ENCODE data around the gene HM13. TPM values are rescaled to one million over a fixed set of nuclear protein-coding genes. Genes with fewer than 3 reads are reported as not detected.

The HM13 gene
- total and polyA plus RNA-seq, 2 of the 13 experiments (the other 11 are each of a cell fraction or from before 2014, with no cell fraction given), result 118 to 243 TPM

- no peak for ATAC-seq
- H3K4me2 ChIP-seq (ENCODE audit: low read depth, low read length), result no peak overlapping the region
- WGBS (ENCODE audit: low lambda C conversion rate), result 75% methylated on average over 7 of the region's 7 CpGs
- peaks cover 77% of the 10 kb centered on the region for H3K4me1 ChIP-seq (ENCODE audit: insufficient read depth, low read length)
- no peak overlapping the region for H2AFZ ChIP-seq (ENCODE audit: low read length)
- no peaks in the 10 kb centered on the region for H3K36me3 ChIP-seq (replicated peaks in 1 of 2; ENCODE audit: control insufficient read depth in 1 of 2, insufficient read depth in 2 of 2, low read length in 2 of 2)
- BruUV-seq (replicated peaks), result no TSS peak
- H3K9me3 ChIP-seq (ENCODE audit: low read length), result no peaks in the 10 kb centered on the region
- peak overlapping the region; percentile 1 for H3K27ac ChIP-seq (ENCODE audit: extremely low read length, insufficient read depth, low read length)
- intact Hi-C loops (cut with micrococcal nuclease; ENCODE audit: unreplicated experiment), result no loop called here
- in situ Hi-C loops (cut with HindIII; ENCODE audit: extremely low pct_ligation_motif_present, low pct_unique_long_range_greater_than_20kb), result no loop called here
- CTCF ChIA-PET (ENCODE audit: low intra/inter-chr PET ratio, low total read pairs), result no interaction called here
- H3K79me2 ChIP-seq (ENCODE audit: insufficient read depth, low read length), result peaks cover 15% of the 10 kb centered on the region
- FAIRE-seq, result no peak
- no peaks in the 10 kb centered on the region; a peak in 1 of 5 replicates for H3K27me3 ChIP-seq (ENCODE audit: control insufficient read depth in 1 of 2, insufficient read depth in 2 of 2, low read length in 2 of 2)
- POLR2A ChIA-PET, result interaction anchor here (2.6 to 12.7 kb wide), 3 partner anchors 13 to 17 kb away, joined by 10 to 362 read pairs (median 97); partner anchors contain the start of gene ID1
- no peak for DNase-seq (ENCODE audit: low spot score)
- H3K9ac ChIP-seq (ENCODE audit: insufficient read depth, low read depth, low read length), result no peak overlapping the region
- H3K4me3 ChIP-seq (replicated peaks in 1 of 3; ENCODE audit: insufficient read depth in 1 of 3, low read depth in 2 of 3, low read length in 3 of 3), result no peak overlapping the region
- no peaks in the 10 kb centered on the region for H4K20me1 ChIP-seq (ENCODE audit: insufficient read depth, low read length)
- no peak for TF ChIP-seq RFXANK (CRISPR knock-in tag; IDR thresholded peaks at IDR 0.05)
- no peak for TF ChIP-seq SNRNP70 (IDR thresholded peaks at IDR 0.05; ENCODE audit: low read depth, low read length)
- peak; percentile 37; the same call in 1 of the 2 replicates for TF ChIP-seq ZFX (CRISPR knock-in tag; IDR thresholded peaks at IDR 0.05; ENCODE audit: low read depth)
- no peak for TF ChIP-seq MXD4 (CRISPR knock-in tag; IDR thresholded peaks at IDR 0.05)
- no peak for TF ChIP-seq HBP1 (CRISPR knock-in tag; IDR thresholded peaks at IDR 0.05; ENCODE audit: low read depth)
- TF ChIP-seq HNF1B (CRISPR knock-in tag; IDR thresholded peaks at IDR 0.05), result 0 out of 2 replicates have a peak, but pooled peaks have one; percentile 20
- TF ChIP-seq CEBPG (CRISPR knock-in tag; IDR thresholded peaks at IDR 0.05), result no peak
- no peak for TF ChIP-seq RBFOX2 (IDR thresholded peaks at IDR 0.05; ENCODE audit: low read depth, low read length)
- TF ChIP-seq SALL1 (CRISPR knock-in tag; IDR thresholded peaks at IDR 0.05), result 0 out of 2 replicates have a peak, but pooled peaks have one; percentile 11
- TF ChIP-seq GTF3A (CRISPR knock-in tag; conservative IDR thresholded peaks at IDR 0.05), result no peak
- TF ChIP-seq SP2 (CRISPR knock-in tag; IDR thresholded peaks at IDR 0.05), result no peak
- peak; percentile 23; the same call in 1 of the 2 replicates for TF ChIP-seq SPEN (CRISPR knock-in tag; IDR thresholded peaks at IDR 0.05; ENCODE audit: low read depth)
- 0 out of 2 replicates have a peak, but pooled peaks have one; percentile 9 for TF ChIP-seq TFDP1 (CRISPR knock-in tag; IDR thresholded peaks at IDR 0.05; ENCODE audit: borderline replicate concordance)
- TF ChIP-seq KLF11 (CRISPR knock-in tag; IDR thresholded peaks at IDR 0.05), result no peak
- TF ChIP-seq ZNF446 (CRISPR knock-in tag; IDR thresholded peaks at IDR 0.05), result no peak
- TF ChIP-seq ZNF44 (CRISPR knock-in tag; IDR thresholded peaks at IDR 0.05), result no peak
- no peak for TF ChIP-seq EP300 (IDR thresholded peaks at IDR 0.05; ENCODE audit: low read depth in 2 of 2, low read length in 2 of 2)
- no peak for TF ChIP-seq EP300 (CRISPR knock-in tag; IDR thresholded peaks at IDR 0.05; ENCODE audit: borderline replicate concordance)
- no peak for TF ChIP-seq RAD21 (CRISPR knock-in tag; IDR thresholded peaks at IDR 0.05)
- TF ChIP-seq HOXD1 (CRISPR knock-in tag; IDR thresholded peaks at IDR 0.05), result no peak
- 0 out of 2 replicates have a peak, but pooled peaks have one; percentile 23 for TF ChIP-seq CBX5 (CRISPR knock-in tag; IDR thresholded peaks at IDR 0.05; ENCODE audit: borderline replicate concordance)
- no peak for TF ChIP-seq NFATC3 (CRISPR knock-in tag; IDR thresholded peaks at IDR 0.05)
- no peak for TF ChIP-seq E2F5 (CRISPR knock-in tag; conservative IDR thresholded peaks at IDR 0.05)
Measured at GRCh38 chr20:31590717-31591225, 76.5 kb downstream of the HM13 start.

Data from HepG2 (cell line).